GM23338 (cell line): Measurements from ENCODE around the gene ATN1. TPM values are rescaled to one million over a fixed set of nuclear protein-coding genes. Genes with fewer than 3 reads are reported as not detected.
A peak's percentile ranks its signal among the peaks of the same experiment; 100 is the strongest.

ENCODE experiments used
- ATAC-seq: fragments of 200-7000 bp; cut with Tn5 transposase; 3 replicates; pipeline ENCODE4 v1.9.1; 2020
- DNase-seq: peaks from one replicate; pipeline ENCODE4 v3.0.0-alpha.2; 2015; ENCODE audit warnings: low spot score
- H2AFZ ChIP-seq: fragments of 200-600 bp; sonication (generic); 2 replicates; pipeline ENCODE4 v1.8.0; 2016; ENCODE audit warnings: antibody characterized with exemption, mild to moderate bottlenecking, moderate library complexity
- H3F3A ChIP-seq: fragments of 200-600 bp; sonication (generic); replicated peaks from 2 replicates; pipeline ENCODE4 v1.8.0; 2017; ENCODE audit warnings: antibody characterized with exemption, mixed run types, low read depth
- H3K27ac ChIP-seq: fragments of 200-600 bp; sonication (generic); 2 replicates; pipeline ENCODE4 v1.6.1; 2016; ENCODE audit warnings: low read depth
- H3K27me3 ChIP-seq: fragments of 200-600 bp; sonication (generic); 2 replicates; pipeline ENCODE4 v1.8.0; 2016; ENCODE audit warnings: mild to moderate bottlenecking, mixed run types, moderate library complexity; ENCODE audit not compliant: insufficient read depth
- H3K36me3 ChIP-seq: fragments of 200-600 bp; sonication (generic); 2 replicates; pipeline ENCODE4 v1.8.0; 2016; ENCODE audit warnings: mild to moderate bottlenecking; ENCODE audit not compliant: insufficient read depth
- H3K4me1 ChIP-seq: fragments of 200-600 bp; sonication (generic); 2 replicates; pipeline ENCODE4 v1.8.0; 2016; ENCODE audit warnings: mild to moderate bottlenecking, moderate library complexity; ENCODE audit not compliant: insufficient read depth
- H3K4me2 ChIP-seq: fragments of 200-600 bp; sonication (generic); 2 replicates; pipeline ENCODE4 v1.7.1; 2017; ENCODE audit warnings: mixed run types
- H3K4me3 ChIP-seq: fragments of 200-600 bp; sonication (generic); 2 replicates; pipeline ENCODE4 v1.6.1; 2016; ENCODE audit warnings: mixed run types
- H3K79me2 ChIP-seq: fragments of 200-600 bp; sonication (generic); replicated peaks from 2 replicates; pipeline ENCODE4 v1.8.0; 2017; ENCODE audit warnings: mild to moderate bottlenecking; ENCODE audit not compliant: insufficient read depth
- H3K9me2 ChIP-seq: fragments of 200-600 bp; sonication (generic); 2 replicates; pipeline ENCODE4 v1.8.0; 2017; ENCODE audit not compliant: insufficient read depth
- H4K20me1 ChIP-seq: fragments of 200-600 bp; sonication (generic); replicated peaks from 2 replicates; pipeline ENCODE4 v1.8.0; 2017; ENCODE audit warnings: mild to moderate bottlenecking; ENCODE audit not compliant: insufficient read depth
- H3K27ac Mint-ChIP-seq: 2 replicates; pipeline ENCODE4 v1.8.0; 2020; ENCODE audit warnings: inconsistent platforms, mild to moderate bottlenecking, moderate library complexity, mixed read lengths
- H3K27me3 Mint-ChIP-seq: 3 replicates; pipeline ENCODE4 v1.8.0; 2022; ENCODE audit warnings: low read depth, mild to moderate bottlenecking, moderate library complexity, mixed read lengths, inconsistent platforms; ENCODE audit not compliant: insufficient read depth, poor library complexity
- H3K36me3 Mint-ChIP-seq: 3 replicates; pipeline ENCODE4 v1.8.0; 2021; ENCODE audit warnings: low read depth, mild to moderate bottlenecking, inconsistent platforms, moderate library complexity, mixed read lengths
- H3K4me1 Mint-ChIP-seq: 3 replicates; pipeline ENCODE4 v1.8.0; 2020; ENCODE audit warnings: mild to moderate bottlenecking, inconsistent platforms, mixed read lengths
- H3K4me3 Mint-ChIP-seq: 3 replicates; pipeline ENCODE4 v1.8.0; 2021; ENCODE audit warnings: moderate library complexity, mild to moderate bottlenecking, inconsistent platforms, mixed read lengths
- H3K9me3 Mint-ChIP-seq: 3 replicates; pipeline ENCODE4 v1.8.0; 2020; ENCODE audit warnings: moderate library complexity, mild to moderate bottlenecking, inconsistent platforms, mixed read lengths
- CREB1 ChIP-seq: fragments of 250-450 bp; sonication (Bioruptor Pico); IDR thresholded peaks from 2 replicates; pipeline ENCODE4 v1.5.0; 2020; ENCODE audit warnings: low read depth, mild to moderate bottlenecking, moderate library complexity
- EZH2 ChIP-seq: fragments of 200-600 bp; sonication (generic); IDR thresholded peaks from one replicate; pipeline ENCODE4 v1.8.0; 2017; ENCODE audit warnings: antibody characterized with exemption, mild to moderate bottlenecking, low read depth; ENCODE audit not compliant: unreplicated experiment
- POLR2AphosphoS5 ChIP-seq: IDR thresholded peaks from 2 replicates; pipeline ENCODE4 v1.6.1; 2016; ENCODE audit warnings: antibody characterized with exemption, low read depth
- REST ChIP-seq: IDR thresholded peaks from one replicate; pipeline ENCODE4 v1.6.1; 2018; ENCODE audit warnings: antibody characterized with exemption; ENCODE audit not compliant: unreplicated experiment
- STAT1 ChIP-seq: IDR thresholded peaks from one replicate; pipeline ENCODE4 v1.6.1; 2016; ENCODE audit warnings: antibody characterized with exemption; ENCODE audit not compliant: unreplicated experiment
- ZNF331 ChIP-seq: fragments of 250-450 bp; sonication (Bioruptor Pico); IDR thresholded peaks from 2 replicates; pipeline ENCODE4 v1.5.0; 2020; ENCODE audit warnings: low read depth, mild to moderate bottlenecking, moderate library complexity
- ZNF462 ChIP-seq: fragments of 250-450 bp; sonication (Bioruptor Pico); IDR thresholded peaks from 2 replicates; pipeline ENCODE4 v1.5.0; 2020; ENCODE audit warnings: mild to moderate bottlenecking, moderate library complexity
- polyA plus RNA-seq: library from polyadenylated mRNA; unstranded; fragments of >200 nt; fragmentation: Nextera tagmentation; extraction: Ambion mirVana; gene quantifications from 2 replicates; pipeline ENCODE4 v1.2.1, GENCODE V29; 2016
- total RNA-seq: library from RNA; depleted of rRNA; stranded (reverse); fragments of >200 nt; shearing (Covaris generic); gene quantifications from 2 replicates; pipeline ENCODE4 v1.2.3, GENCODE V29; 2014
- TF ChIP-seq, protein P1 (sequence below), 2 experiments: fragments of 200-600 bp in 1 of 2; sonication (generic) in 1 of 2; conservative IDR thresholded peaks; 2 replicates each; pipeline versions ENCODE4 v1.5.1 to v1.6.1; 2016 to 2017; ENCODE audit warnings: antibody characterized with exemption in 2 of 2, low read depth in 2 of 2, mild to moderate bottlenecking in 2 of 2, moderate library complexity in 1 of 2

The ATN1 gene
- total and polyA plus RNA-seq, 2 experiments from 2014 or later: 27.2 to 49.6 TPM

- peaks cover 15% of the 10 kb centered on the region for H4K20me1 ChIP-seq
- Mint-ChIP-seq H3K27me3 (peaks cover 40% of the 10 kb centered on the region), H3K4me1 (peaks cover 56% of the 10 kb centered on the region), H3K9me3 (peaks cover 3% of the 10 kb centered on the region; the same call in 1 of the 3 replicates), H3K36me3 (peaks cover 68% of the 10 kb centered on the region), H3K27ac (peak overlapping the region; percentile 95), H3K4me3 (peak overlapping the region; percentile 79)
- TF ChIP-seq STAT1 (no peak), ZNF331 (CRISPR knock-in tag) (no peak), REST (no peak)
- no peaks in the 10 kb centered on the region for H3K27me3 ChIP-seq
- H3K79me2 ChIP-seq: peaks cover 5% of the 10 kb centered on the region; the same call in 1 of the 2 replicates
- H3K4me2 ChIP-seq: peak overlapping the region; percentile 93
- peaks cover 15% of the 10 kb centered on the region; the same call in 1 of the 2 replicates for H3K36me3 ChIP-seq
- peak overlapping the region; percentile 89 for H3K4me3 ChIP-seq
- DNase-seq (no peak), ATAC-seq (no peak)
- peaks cover 13% of the 10 kb centered on the region for H3K4me1 ChIP-seq
- peak overlapping the region; percentile 97 for H3K27ac ChIP-seq
- no peak overlapping the region for H2AFZ ChIP-seq
- H3K9me2 ChIP-seq: no peaks in the 10 kb centered on the region
- H3F3A ChIP-seq: peaks cover 43% of the 10 kb centered on the region
These were observed 10.8 kb downstream of the ATN1 start for GRCh38 chr12:6938353-6939190.

GRCh38 chr12:6939191-6939540, 11.4 kb downstream of the ATN1 start:
- Histone ChIP-seq H3K4me3 (no peak overlapping the region), H3K79me2 (0 out of 2 replicates have a peak, but pooled peaks cover 5% of the 10 kb centered on the region)
- TF ChIP-seq CREB1 (no peak), POLR2AphosphoS5 (no peak), EZH2 (no peak), ZNF462 (no peak), STAT1 (no peak)
- TF ChIP-seq, protein P1, sequence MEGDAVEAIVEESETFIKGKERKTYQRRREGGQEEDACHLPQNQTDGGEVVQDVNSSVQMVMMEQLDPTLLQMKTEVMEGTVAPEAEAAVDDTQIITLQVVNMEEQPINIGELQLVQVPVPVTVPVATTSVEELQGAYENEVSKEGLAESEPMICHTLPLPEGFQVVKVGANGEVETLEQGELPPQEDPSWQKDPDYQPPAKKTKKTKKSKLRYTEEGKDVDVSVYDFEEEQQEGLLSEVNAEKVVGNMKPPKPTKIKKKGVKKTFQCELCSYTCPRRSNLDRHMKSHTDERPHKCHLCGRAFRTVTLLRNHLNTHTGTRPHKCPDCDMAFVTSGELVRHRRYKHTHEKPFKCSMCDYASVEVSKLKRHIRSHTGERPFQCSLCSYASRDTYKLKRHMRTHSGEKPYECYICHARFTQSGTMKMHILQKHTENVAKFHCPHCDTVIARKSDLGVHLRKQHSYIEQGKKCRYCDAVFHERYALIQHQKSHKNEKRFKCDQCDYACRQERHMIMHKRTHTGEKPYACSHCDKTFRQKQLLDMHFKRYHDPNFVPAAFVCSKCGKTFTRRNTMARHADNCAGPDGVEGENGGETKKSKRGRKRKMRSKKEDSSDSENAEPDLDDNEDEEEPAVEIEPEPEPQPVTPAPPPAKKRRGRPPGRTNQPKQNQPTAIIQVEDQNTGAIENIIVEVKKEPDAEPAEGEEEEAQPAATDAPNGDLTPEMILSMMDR (conservative IDR thresholded peaks at IDR 0.05; ENCODE audit: low read depth in 2 of 2): no peak

More at GRCh38 chr12:6939191-6939540, 11.4 kb downstream of the ATN1 start:
- Histone ChIP-seq H3K36me3 (peaks cover 10% of the 10 kb centered on the region; the same call in 1 of the 2 replicates), H3F3A (peaks cover 39% of the 10 kb centered on the region), H3K27me3 (no peaks in the 10 kb centered on the region), H4K20me1 (peaks cover 12% of the 10 kb centered on the region), H3K9me2 (no peaks in the 10 kb centered on the region), H3K27ac (0 out of 2 replicates have a peak overlapping the region, but pooled peaks have one; percentile 97), H3K4me2 (no peak overlapping the region; the same call in 1 of the 2 replicates), H2AFZ (no peak overlapping the region), H3K4me1 (peaks cover 13% of the 10 kb centered on the region)
- Mint-ChIP-seq H3K36me3 (peaks cover 62% of the 10 kb centered on the region), H3K4me1 (peaks cover 53% of the 10 kb centered on the region), H3K27me3 (peaks cover 46% of the 10 kb centered on the region), H3K27ac (peak overlapping the region; percentile 61), H3K9me3 (peaks cover 3% of the 10 kb centered on the region; the same call in 1 of the 3 replicates), H3K4me3 (peak overlapping the region; percentile 79)
- ATAC-seq: no peak
- DNase-seq: no peak
